KG1 (cell line): ENCODE data around the gene ACOT7.

Source experiments
- DNase-seq: peaks from one replicate; lab custom pipeline; 2025; lab: John Stamatoyannopoulos, UW

Gene ACOT7

GRCh38 chr1:6343506-6344405 lies 49.8 kb downstream of the ACOT7 start:
- DNase-seq, result peak; percentile 25

GRCh38 chr1:6342056-6342455 lies 51.5 kb downstream of the ACOT7 start:
- no peak for DNase-seq

GRCh38 chr1:6338695-6339094 lies 54.9 kb downstream of the ACOT7 start:
- DNase-seq, result no peak

GRCh38 chr1:6336776-6337622 lies 56.6 kb downstream of the ACOT7 start:
- DNase-seq, result no peak

- DNase-seq, result no peak
Observed at GRCh38 chr1:6334261-6334993, 59.1 kb downstream of the ACOT7 start.

- no peak for DNase-seq
Observed at GRCh38 chr1:6332821-6333220, 60.7 kb downstream of the ACOT7 start.

- no peak for DNase-seq
Observed at GRCh38 chr1:6331543-6332273, 61.9 kb downstream of the ACOT7 start.

- no peak for DNase-seq
Observed at GRCh38 chr1:6330410-6330911, 63.1 kb downstream of the ACOT7 start.

- DNase-seq, result no peak
Observed at GRCh38 chr1:6329851-6330250, 63.7 kb downstream of the ACOT7 start.

- no peak for DNase-seq
Observed at GRCh38 chr1:6329396-6329795, 64.2 kb downstream of the ACOT7 start.

- no peak for DNase-seq
Observed at GRCh38 chr1:6328696-6329095, 64.9 kb downstream of the ACOT7 start.

- no peak for DNase-seq
Observed at GRCh38 chr1:6328091-6328490, 65.5 kb downstream of the ACOT7 start.

GRCh38 chr1:6325482-6325881 lies 68.1 kb downstream of the ACOT7 start:
- no peak for DNase-seq

- no peak for DNase-seq
Observed at GRCh38 chr1:6322161-6322560, 71.4 kb downstream of the ACOT7 start.

- DNase-seq, result no peak
Observed at GRCh38 chr1:6321205-6321604, 72.4 kb downstream of the ACOT7 start.

- DNase-seq, result no peak
Observed at GRCh38 chr1:6317098-6317760, 76.3 kb downstream of the ACOT7 start.

GRCh38 chr1:6316240-6317097 lies 77.1 kb downstream of the ACOT7 start:
- no peak for DNase-seq

- no peak for DNase-seq
Observed at GRCh38 chr1:6314503-6314902, 79.1 kb downstream of the ACOT7 start.

GRCh38 chr1:6313393-6314200 lies 80.0 kb downstream of the ACOT7 start:
- no peak for DNase-seq
